ENCODE measurements around the gene TBX1. TPM values are rescaled to one million over a fixed set of nuclear protein-coding genes. Genes with fewer than 3 reads are reported as not detected.

The TBX1 gene
- total RNA-seq, 1 experiment from 2014 or later: 0.10 TPM

DNA sequence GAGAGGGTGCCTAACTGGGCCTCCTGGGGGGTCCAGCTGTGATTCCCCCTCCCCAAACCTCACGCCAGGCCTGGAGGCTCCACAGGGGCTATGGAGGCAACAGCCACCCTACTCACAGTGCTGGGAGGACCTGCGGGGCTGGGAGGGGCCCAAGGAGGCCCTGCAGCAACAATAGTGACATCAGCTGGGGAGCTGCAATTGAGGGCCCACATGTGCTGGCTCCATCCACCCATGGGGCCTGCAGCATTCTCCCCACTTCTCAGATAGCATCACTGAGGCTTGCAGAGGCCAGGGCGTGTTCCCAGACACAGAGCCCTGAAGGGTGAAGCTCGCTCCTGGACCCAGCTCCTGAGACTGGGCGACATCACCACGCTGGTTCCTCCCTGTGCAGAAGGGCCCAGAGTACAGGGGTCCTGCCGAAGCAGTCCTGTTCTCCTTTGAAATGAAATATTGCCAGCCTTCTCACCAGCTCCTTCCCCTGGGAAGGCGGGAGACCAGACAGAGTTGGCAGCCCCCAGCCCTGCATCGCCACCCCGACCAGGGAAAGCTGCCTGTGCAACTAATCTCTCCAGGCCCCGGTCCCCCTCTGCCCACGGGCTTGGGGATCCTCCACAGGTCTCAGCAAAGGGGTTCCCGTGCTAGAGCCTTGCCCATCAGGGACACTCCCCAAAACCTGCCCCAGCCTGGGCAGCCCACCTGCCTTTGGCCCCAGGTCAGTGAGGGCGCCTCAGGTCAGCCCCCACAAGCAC lies 8.9 kb upstream of the TBX1 start:
- DNase-seq (ENCODE audit: low read depth): no peak

DNA sequence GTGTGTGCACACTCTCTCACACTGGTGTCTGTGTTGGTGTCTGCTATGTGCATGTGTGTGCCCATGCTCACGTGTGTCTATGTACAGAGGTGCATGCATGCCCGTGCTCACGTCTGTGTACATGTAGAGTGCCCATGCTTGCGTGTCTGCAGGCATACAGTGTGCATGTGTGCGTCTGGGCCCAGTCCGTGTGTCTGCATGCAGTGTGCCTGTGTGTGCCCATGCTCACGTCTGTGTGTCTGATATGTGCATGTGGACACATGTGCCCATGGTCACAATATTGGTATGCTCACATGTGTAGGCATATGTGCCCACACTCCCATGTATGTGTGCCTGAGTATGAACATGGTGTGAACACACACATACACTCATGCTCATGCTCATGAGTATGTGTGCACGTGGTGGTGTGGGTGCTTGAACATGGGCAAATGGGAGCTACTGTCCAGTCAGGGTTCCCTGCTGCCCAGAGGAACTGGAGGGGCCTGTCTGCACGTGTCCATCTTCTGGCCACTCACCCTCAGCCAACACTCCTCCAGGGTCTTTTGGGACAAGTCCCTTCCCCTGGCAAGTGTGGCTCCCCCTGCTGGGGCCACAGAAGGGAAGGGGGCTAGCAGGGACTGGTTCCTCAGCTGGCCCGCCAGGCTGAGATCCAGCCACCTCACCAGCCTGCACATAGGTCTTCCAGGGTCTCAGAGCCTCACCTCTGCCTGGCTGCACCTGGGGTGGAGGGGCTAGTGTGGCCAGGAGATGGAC lies 7.3 kb upstream of the TBX1 start:
- DNase-seq (ENCODE audit: low read depth): no peak

DNA sequence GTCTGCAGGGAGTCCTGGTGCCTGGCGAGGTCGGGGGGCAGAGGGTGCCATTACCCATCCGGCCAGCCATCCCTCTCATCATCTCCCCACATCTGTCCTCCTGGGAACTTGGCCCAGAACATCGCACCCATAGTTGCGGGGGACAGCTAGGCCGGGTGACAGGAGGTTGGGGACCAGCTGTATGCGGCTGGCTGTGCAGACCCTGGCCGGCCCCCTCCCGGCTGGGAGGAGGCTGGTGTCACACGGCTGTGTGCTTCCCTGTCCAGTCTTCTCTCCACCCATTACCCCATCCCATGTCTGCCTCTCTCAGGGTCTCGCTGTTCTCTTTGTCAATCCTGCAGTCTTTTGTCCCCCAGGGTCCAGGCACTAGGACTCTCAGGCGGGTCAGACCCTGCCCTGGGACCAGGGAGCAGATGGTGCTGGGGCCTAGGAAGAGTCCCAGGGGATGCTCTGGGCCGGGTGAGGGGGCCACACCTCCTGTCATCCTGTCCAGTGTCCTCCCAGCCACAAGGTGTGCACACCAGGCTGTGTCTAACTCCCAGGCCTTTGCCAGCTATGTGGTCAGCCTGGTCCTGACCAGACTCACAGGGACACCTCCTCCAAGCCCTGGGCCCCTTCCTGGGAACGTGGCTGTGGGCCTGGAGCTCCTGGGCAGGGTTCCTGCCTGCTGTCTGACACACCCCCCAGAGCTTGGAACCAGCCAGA lies 6.4 kb upstream of the TBX1 start:
- DNase-seq (ENCODE audit: low read depth): no peak

DNA sequence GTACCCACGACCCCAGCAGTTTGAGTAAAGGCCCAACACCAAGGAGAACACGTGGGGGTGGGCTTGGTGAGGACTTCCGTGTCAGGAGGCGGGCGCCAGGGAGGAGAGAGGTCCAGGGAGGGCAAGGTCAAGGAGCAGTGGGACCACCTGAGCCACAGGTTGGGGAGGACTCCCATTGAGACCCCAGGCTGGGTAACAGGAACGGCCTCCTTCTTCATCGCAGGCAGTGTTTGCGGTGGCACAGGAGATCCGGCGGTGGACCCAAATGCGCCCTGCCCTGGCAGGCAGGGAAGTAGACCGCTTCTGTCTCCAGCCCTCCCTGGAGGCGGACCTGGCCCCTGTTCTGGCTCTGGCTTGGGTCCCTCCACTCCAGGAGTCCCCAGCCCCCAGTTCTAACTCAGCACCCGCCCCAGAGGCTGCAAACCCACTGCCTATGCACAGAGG lies 5.9 kb upstream of the TBX1 start:
- no peak for DNase-seq (ENCODE audit: low read depth)

DNA sequence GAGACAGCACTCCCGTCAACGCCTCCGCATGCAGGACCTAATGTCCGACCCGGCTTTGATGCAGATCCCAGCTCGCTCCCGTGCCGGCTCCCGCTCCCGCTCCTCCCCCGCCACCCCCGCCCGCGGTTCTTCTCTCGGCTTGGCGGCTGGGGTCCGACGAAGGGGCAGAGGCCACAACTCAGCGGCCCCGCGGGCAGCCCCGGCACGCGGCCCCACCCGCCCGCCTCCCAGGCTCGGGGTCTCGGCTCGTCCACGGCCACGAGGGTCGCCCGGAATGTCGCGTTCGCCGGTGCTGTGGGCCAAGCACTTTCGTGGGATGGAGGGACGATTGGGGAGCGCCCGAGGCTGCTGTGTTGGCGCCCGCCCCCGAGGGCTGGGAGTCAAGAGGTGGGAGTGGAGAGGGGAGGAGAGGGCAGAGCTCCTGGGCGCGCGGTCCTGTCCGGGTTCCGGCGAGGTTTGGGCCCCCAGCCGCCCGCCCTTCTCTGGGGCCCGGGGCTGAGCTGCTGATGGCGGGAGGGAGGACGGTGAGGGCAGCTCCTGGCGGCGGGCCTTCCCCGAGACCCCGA lies 5.3 kb upstream of the TBX1 start:
- DNase-seq (ENCODE audit: low read depth): no peak

DNA sequence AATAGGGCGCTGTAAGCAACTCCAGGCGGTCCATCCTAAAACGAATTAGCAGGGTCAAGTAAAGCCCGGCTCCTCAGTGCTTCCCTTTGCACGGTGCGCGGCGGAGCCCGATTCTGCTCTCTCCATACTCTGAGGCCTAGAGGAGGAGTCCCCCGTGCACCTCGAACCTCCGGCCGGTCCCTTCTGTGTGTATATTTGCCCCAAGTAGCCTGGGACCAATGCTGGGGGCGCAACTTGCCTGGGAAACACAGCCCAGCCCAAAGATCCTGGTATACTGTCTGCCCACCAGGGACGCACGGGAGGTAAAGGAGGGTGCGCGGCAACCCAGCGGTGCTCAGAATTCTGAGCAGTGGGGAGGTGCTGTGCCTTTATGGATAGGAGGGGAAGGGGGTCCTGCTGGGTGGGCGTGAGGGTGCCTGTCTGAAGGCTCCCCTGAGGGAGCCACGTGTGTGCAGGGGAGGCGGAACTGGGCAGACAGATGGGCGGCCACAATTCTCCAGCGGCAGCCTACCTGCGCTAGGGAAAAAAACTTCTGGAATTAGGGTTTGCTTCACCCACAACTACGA lies 4.8 kb upstream of the TBX1 start:
- DNase-seq (ENCODE audit: low read depth): no peak

DNA sequence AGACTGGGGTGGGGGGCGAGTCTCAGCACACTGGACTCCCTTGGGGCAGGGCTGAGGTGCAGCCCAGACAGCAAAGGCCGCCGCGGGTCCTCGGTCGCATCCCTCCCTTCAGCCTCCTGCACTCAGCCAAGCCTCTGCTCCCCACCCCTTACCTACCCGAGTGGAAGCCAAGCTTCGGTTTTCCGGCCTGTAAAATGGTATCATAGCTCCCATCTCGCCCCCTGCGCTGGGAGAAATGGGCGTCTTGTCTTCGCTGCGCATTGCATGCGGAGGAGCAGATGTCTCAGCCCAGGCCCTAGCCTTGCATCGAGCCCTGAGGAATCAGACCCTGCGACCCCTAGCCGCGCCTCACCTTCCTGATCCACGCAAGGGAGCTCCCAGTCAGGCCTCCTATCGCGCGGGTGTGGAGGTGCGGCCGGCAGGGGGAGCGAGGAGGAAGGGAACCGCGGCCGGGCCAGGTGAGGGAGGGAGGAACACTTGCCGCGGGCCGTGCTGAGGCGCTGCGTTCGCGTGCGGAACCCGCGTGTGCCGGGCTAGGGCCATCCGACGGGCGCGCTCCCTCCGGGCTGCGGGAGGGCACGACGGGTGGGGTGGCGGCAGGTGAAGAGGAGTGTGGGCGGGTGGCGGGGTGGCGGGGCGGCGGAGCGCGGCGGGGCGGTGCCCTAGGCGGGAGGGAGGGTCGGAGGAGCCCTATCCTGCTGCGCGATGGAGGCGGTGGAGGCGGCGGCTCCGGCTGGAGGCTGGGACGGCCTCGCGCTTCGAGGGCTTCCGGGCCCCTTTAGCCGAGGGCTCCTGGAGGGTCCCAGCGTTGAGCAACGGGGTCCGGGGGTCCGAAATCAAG lies 4.1 kb upstream of the TBX1 start:
- DNase-seq (ENCODE audit: low read depth): peak; percentile 32

DNA sequence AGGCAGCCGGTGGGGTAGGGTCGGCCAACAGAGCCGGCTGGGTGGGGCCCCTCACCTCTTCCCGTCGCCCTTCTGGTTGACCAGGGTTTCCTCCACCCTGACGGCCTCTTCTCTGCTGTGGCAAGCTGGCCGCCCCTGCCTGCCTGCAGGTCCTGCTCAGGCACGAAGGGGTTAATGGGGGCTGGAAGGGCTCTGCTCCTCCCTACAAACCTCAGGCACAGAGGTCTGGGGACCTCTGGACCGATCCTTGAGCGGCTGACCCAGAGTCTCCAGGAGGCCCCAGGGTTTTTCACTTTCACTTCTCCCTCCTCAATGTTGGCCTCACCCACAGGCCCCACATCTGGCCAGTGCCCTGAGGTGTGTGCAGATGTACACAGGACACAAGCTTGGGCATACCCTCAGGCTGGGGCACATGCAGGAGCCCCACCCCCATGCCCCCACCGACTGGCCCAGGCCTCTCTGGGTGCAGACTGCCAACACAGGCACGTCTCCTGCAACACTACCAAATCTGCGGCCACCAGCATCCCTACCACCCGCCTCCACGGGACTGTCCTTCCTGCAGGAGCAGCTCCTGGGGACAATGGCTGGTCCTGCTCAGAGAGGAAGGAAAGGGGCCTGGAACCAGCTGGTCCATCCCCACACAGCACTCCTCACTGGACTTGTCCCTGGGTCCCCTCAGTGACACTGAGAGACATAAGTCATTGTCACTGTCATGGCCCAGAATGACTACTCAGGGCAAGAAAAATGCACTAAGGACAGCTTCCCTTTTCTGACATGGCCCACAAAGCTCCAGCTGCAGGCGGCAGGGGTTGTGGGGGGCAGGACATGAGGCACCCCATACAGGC lies 3.2 kb upstream of the TBX1 start:
- DNase-seq (ENCODE audit: low read depth): no peak

DNA sequence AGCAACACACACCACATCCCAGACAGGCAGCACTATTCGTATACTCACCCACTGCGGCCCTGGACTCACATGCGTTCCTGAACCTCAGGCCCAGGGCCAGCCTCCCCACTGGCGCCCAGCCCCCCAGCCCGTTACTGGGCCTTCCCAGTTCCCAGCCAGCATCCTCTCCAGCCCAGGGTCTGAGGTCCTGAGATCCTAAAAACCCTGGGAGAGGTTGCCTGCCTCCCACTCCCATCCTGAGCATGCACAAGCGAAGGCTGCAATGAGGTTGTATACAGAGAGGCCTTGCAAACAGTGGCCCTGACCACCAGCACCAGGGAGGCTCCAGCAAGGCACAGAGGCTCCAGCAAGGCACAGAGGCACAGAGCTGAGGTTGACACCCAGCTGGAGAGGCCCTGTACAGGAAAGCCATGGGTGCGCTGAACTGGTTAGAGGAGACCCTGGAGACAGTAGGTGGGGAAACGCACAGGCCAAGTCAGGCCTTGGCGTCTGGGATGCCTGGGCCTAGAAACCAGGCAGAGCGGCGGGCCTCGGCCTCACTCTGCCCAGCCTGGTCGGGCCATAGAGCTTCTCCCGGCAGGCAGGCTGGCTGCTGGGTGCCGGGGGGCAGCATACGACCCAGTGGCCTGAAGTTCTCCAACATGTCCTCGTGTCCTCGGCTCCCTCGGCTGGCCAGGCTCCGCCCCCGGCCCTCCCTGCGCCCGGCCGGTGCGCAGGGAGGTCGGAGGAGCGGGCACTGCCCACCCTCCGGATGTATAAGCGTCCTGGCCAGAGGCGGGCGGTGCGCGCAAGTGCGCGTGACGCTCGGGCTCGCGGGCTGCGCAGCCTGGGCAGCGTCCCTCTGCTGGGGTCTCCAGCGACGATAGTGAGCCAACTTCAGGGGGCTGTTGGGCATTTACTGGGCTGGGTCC lies 2.3 kb upstream of the TBX1 start:
- DNase-seq (ENCODE audit: low read depth): no peak

DNA sequence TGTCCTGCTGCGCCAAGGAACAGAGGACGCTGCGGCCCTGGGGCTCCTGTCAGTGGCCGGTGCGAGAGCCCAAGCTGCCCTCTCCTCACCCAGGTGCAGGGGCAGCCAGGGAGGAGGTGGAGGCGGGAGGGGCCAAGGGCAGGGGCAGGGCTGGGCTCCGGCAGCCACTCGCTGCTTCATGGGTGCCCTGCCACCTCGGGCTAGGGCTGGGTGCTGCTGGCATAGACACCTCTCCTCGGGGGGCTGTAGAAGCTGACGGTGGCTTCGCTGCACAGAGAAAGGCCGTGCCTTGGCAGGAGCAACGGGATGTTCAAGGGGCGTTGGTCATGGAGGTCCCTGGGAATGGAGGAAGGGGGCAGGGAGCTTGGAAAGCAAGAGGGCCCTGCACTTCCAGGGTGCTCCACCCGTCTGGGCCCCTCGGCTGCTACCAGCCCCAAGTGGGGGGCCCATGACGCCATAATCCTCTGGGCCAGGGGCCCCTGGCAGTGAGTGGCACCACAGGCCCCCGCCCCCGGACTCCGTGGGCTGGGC lies 1.6 kb upstream of the TBX1 start:
- no peak for DNase-seq (ENCODE audit: low read depth)

DNA sequence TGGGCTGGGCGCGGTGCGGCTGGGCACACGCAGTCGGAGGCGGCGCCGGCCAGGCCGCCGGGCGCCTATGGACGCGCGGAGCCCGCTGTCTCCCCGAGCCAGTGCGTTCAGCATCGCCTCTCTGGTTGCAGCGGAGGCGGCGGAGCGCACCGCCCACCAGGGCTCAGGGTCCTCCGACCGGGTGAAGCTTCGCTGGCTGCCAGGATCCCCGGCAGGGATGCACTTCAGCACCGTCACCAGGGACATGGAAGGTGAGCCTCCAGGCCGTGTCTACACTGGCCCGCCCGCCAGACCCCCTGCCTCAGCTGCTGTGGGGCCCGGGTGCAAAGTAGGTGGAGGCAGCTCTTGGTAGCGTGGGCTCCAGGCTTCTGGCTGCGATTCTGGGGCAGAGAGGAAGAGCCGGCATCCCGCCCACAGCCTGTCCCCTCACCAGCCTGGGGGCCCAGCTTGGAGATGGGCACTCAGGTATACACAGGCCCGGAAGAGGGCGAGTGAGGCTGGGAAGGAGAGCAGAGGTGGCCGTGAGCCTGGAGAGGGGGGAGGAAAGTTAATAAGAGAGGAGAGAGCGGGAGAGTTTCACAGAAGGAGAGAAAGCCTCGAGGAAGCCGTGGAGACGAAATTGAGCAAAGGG lies 1.0 kb upstream of the TBX1 start:
- DNase-seq (ENCODE audit: low read depth): no peak

DNA sequence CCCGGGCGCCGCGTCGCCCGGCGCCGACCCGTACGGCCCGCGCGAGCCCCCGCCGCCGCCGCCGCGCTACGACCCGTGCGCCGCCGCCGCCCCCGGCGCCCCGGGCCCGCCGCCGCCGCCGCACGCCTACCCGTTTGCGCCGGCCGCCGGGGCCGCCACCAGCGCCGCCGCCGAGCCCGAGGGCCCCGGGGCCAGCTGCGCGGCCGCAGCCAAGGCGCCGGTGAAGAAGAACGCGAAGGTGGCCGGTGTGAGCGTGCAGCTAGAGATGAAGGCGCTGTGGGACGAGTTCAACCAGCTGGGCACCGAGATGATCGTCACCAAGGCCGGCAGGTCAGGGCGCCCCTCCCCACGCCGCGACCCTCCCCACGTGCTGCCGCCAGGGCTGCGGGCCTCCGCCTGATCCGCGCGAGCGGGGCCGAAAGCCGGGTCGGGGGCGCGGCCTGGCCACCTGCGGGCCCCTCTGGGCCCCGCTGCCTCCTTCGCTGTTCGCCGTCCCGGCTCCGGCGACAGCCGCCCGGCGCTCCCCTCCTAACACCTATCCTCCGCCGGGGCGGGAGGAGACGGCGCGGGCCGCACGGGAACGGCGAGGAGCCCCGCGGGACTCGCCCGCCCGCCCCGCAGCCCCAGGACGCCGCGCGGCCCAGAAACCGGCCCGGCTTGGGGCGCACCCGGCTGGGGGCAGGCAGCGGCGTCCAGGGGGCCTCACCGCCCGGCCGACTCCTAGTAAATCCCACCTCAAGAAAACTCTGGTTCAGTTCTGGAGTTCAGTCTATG lies 560 bp downstream of the TBX1 start:
- DNase-seq (ENCODE audit: low read depth): no peak

DNA sequence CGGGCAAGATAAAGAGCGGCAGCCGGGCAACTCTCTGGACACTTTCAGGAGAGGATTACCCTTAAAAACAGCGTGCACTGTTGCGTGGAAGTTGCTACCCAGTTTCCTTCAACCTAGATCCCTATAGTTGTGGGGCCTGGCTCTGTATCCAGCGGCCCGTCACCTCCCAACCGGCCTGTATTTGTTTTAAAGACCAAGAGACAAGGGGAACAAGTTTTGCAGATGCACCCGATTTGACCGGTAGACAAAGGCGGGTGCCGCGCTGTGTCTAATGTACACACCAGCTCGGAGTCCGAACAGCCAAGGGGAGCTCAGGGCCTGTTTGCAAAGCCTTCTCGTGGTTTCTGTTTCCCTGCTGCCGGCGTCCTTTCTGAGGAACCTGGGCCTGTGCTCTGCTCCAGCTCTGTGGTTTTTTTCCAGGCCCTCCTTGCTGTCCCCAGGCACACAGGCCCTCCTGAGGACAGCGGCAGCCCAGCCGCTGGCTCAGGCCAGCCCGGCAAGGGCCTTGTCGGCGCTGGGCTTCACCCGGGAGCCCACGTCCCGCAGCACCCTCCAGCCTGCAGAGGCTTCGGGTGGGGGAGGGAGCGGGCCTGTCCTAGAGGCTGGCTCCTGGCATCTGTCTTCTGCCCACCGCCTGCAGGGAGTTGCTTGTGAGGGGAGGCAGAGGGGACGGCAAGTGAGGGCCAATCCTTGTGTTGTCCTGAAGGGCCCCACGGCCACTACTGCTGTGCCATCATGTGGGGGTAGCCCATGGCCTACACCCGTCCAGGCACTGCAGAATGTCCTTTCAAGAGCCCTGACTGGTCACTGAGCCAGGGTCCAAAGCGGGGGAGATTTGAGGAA lies 1.4 kb downstream of the TBX1 start:
- DNase-seq (ENCODE audit: low read depth): no peak

DNA sequence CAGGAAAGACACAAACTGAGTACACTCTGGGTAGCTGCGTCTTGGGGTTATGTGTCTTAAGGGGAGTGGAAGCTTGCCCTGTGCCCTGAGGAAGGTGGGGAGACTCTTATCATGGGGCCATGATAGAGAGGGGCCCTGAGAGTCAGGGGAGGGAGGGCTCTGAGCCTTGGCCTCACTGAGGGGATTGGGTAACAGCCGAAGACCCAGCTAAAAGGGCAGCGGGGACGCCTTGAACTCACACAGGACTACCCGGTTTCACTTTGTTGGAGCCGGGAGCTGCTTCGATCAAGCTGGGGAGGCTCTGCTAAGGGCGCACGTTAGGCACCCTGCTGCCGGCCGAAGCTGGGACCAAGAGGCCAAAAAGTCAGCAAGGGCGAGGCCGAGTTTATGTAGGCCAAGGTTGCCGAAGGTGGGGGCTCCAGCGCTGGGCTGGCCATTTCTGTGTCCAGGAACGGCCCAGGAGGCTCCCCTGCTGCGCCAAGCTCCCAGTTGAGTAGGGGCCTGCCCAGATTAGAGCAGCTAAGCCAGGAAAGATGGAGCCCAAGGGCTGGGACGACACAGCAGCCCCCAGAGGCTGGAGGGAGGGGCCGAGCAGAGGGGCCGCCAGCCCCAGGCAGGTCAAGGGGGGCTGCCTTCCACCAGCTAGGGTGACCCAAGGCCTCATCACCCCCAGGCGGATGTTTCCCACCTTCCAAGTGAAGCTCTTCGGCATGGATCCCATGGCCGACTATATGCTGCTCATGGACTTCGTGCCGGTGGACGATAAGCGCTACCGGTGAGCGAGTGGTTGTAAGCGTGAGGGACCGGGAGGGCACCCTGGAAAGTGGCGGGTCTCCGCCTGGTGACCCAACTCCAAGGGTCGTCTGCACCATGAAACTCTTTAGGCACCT lies 2.2 kb downstream of the TBX1 start:
- no peak for DNase-seq (ENCODE audit: low read depth)

DNA sequence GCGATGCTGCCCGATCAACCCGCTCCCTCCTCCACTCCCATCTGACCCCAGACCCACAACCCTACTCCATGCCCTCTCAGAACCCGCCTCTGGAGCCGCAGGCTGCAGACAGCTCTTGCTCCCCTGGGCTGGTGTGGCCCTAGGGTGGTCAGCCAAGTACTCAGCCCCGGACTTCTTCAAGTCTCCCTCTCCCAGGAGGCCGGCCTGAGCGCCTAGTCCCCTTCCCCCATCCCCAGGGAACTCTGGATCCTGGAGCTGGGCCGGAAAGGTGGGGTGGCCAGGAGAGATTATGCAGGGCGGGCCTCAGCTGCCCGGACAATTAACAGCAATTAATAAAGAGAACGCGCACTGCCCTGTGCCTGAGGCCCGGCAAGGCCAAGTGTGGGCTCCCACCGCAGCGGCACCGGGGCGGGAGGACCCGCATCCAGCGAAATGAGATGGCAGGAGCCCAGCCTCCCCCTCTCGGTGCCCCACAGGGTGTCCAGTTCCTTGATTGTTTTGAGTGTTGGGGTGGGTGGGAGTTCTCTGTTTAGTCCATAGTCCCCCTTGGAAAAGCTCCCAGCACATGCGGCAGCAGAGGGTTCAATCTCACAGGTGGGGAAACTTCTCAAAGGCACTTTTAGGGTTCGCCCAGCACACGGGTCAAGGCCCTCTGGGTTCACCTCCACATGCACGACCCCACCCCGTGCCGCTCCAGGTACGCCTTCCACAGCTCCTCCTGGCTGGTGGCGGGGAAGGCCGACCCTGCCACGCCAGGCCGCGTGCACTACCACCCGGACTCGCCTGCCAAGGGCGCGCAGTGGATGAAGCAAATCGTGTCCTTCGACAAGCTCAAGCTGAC lies 3.1 kb downstream of the TBX1 start:
- DNase-seq (ENCODE audit: low read depth): no peak

Data from M059J (cell line).